Stimulated activated effector memory CD8-positive, alpha-beta T cell treated with anti-CD3 and anti-CD28 coated beads, Interleukin-12 subunit alpha, Interleukin-12 subunit beta, amount 100 ng/mL, for 72 hours (primary cell): ENCODE results near the gene PALLD.

Source experiments
- ATAC-seq: fragments of 150-1000 bp; cut with Tn5 transposase; 2 replicates; pipeline ENCODE4 v1.10.0; 2021
- DNase-seq, 2 donors: peaks; one replicate each; pipeline ENCODE4 v3.0.0; 2021 to 2022; ENCODE audit warnings: low spot score in 2 of 2
- H3K27ac Mint-ChIP-seq: one replicate; pipeline ENCODE4 v1.8.0; 2022; ENCODE audit warnings: mild to moderate bottlenecking, mixed read lengths
- H3K36me3 Mint-ChIP-seq: one replicate; pipeline ENCODE4 v1.8.0; 2022; ENCODE audit warnings: mild to moderate bottlenecking, mixed read lengths
- H3K4me1 Mint-ChIP-seq: one replicate; pipeline ENCODE4 v1.8.0; 2022; ENCODE audit warnings: mixed read lengths
- H3K4me3 Mint-ChIP-seq: one replicate; pipeline ENCODE4 v1.8.0; 2022; ENCODE audit warnings: mild to moderate bottlenecking, mixed read lengths
- H3K9me3 Mint-ChIP-seq: one replicate; pipeline ENCODE4 v1.8.0; 2022; ENCODE audit warnings: mixed read lengths

The PALLD gene

DNA sequence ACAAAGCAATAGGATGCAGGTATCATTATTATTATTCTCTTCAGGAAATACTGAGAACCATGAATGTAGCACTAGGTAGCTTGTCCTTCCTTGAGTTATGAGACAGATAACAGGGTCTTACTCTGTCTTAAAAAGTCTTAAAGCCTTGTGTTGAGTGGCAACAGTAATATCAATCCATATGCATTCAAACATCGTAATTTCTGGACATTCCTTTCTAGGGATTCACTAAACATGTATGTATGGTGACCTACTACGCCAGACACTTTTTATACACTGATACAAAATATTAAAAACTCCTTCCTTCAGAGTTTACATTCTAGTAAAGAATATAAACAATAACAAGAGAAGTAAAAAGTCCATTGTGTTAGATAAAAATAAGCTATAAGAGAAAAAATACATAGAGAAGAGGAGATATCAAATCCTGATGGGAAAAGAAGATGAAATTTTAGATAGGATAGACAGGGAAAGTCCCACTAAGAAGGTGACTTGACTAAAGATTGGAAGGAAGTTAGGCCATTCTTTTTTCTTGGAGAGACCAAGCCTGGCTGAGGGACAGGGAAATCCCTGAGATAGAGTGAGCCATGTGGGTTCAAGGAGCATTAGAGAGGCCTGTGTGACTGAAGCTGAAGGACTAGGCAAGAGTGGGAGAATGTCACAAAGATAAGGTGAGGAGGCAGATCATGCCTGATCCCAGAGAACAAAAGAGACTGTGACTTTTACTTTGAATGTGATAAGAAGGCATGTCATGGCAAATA is 11.5 kb upstream of the PALLD start:
- no peak for ATAC-seq
- Mint-ChIP-seq H3K4me3 (no peak overlapping the region), H3K9me3 (no peaks in the 10 kb centered on the region), H3K36me3 (peaks cover 3% of the 10 kb centered on the region), H3K4me1 (peaks cover 22% of the 10 kb centered on the region), H3K27ac (no peak overlapping the region)
- no peak for DNase-seq

- DNase-seq (no peak), ATAC-seq (peak; percentile 97)
- H3K36me3 Mint-ChIP-seq, result no peaks in the 10 kb centered on the region
- no peaks in the 10 kb centered on the region for H3K9me3 Mint-ChIP-seq
- H3K4me1 Mint-ChIP-seq, result peaks cover 12% of the 10 kb centered on the region
- H3K27ac Mint-ChIP-seq, result no peak overlapping the region
- no peak overlapping the region for H3K4me3 Mint-ChIP-seq
These were observed 10.0 kb upstream of the PALLD start for GRCh38 chr4:168486912-168487281.

DNA sequence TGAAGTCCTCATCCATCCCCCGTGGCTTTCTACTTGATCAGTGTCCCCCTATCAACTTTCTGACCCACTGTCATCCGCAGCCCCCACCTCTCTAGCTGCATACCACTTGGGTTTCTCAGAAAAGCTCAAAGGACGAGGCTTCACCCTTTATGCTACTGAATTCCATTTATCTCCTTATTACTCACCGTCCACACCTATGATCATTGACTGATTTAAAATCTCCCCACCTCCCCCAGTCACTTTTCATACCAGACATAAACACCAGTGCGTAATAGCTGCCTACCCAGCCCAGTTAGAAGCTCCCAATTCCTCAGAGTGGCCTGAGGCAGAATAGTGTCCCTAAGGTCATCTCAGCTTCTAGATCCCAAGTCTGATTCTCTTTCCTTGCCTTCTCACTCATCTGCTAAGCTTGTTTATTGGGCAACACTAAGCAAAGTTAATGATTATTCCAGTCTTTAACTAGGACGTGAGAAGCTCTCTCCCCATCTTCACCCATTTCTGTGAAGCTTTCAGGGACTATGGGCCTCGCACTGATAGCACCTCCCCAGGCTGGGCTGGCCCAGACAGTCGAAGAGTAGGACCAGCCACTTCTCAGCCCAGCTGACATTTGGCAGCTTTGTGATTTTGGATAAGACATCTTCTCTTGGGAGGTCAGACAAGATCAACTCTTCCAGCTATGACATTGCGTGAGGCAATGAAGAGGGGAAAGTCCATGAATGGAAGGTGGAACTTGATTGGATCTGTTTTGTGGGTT is 9.4 kb upstream of the PALLD start:
- Mint-ChIP-seq H3K4me1 (peaks cover 8% of the 10 kb centered on the region), H3K36me3 (no peaks in the 10 kb centered on the region), H3K4me3 (no peak overlapping the region), H3K27ac (no peak overlapping the region), H3K9me3 (no peaks in the 10 kb centered on the region)
- no peak for DNase-seq
- ATAC-seq, result peak; percentile 73

- Mint-ChIP-seq H3K4me3 (no peak overlapping the region), H3K27ac (no peak overlapping the region), H3K4me1 (peaks cover 8% of the 10 kb centered on the region), H3K9me3 (no peaks in the 10 kb centered on the region), H3K36me3 (no peaks in the 10 kb centered on the region)
- ATAC-seq (no peak), DNase-seq (no peak)
These were observed 8.0 kb upstream of the PALLD start for GRCh38 chr4:168488869-168489274.

- Mint-ChIP-seq H3K4me1 (peaks cover 8% of the 10 kb centered on the region), H3K36me3 (no peaks in the 10 kb centered on the region), H3K9me3 (no peaks in the 10 kb centered on the region), H3K4me3 (no peak overlapping the region), H3K27ac (no peak overlapping the region)
- ATAC-seq, result no peak
- no peak for DNase-seq
These were observed 7.2 kb upstream of the PALLD start for GRCh38 chr4:168489616-168490015.

GRCh38 chr4:168490711-168491110 is 6.1 kb upstream of the PALLD start:
- DNase-seq (no peak), ATAC-seq (no peak)
- Mint-ChIP-seq H3K4me1 (peaks cover 8% of the 10 kb centered on the region), H3K27ac (no peak overlapping the region), H3K9me3 (no peaks in the 10 kb centered on the region), H3K4me3 (no peak overlapping the region), H3K36me3 (no peaks in the 10 kb centered on the region)

GRCh38 chr4:168491563-168491962 is 5.3 kb upstream of the PALLD start:
- no peak for DNase-seq
- no peaks in the 10 kb centered on the region for H3K36me3 Mint-ChIP-seq
- peaks cover 8% of the 10 kb centered on the region for H3K4me1 Mint-ChIP-seq
- ATAC-seq, result no peak
- no peaks in the 10 kb centered on the region for H3K9me3 Mint-ChIP-seq
- H3K27ac Mint-ChIP-seq, result no peak overlapping the region
- H3K4me3 Mint-ChIP-seq, result no peak overlapping the region

DNA sequence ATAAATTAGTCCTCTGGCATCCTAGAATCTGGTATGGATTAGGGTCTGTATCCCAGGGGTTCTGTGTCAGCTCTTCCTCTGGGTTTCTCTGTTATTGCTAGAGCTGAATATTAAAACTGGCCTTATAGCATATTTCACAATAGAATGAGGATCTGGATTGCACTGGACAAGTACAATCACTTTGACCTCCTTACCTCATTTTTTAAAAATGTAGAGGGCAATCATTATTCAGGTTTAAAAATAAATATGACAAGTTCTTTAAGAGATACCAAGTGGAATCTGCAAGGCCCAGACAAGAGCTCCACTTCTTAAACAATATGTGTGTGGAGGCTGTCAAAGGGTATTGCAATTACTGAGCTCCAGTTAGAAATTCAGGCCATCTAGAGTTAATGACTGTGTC is 1.4 kb downstream of the PALLD start:
- Mint-ChIP-seq H3K4me1 (no peaks in the 10 kb centered on the region), H3K36me3 (no peaks in the 10 kb centered on the region), H3K27ac (no peak overlapping the region), H3K4me3 (no peak overlapping the region), H3K9me3 (no peaks in the 10 kb centered on the region)
- DNase-seq (no peak), ATAC-seq (no peak)

- Mint-ChIP-seq H3K4me3 (no peak overlapping the region), H3K36me3 (no peaks in the 10 kb centered on the region), H3K27ac (no peak overlapping the region), H3K9me3 (no peaks in the 10 kb centered on the region), H3K4me1 (no peaks in the 10 kb centered on the region)
- no peak for DNase-seq
- no peak for ATAC-seq
These were observed 2.4 kb downstream of the PALLD start for GRCh38 chr4:168499241-168499640.

DNA sequence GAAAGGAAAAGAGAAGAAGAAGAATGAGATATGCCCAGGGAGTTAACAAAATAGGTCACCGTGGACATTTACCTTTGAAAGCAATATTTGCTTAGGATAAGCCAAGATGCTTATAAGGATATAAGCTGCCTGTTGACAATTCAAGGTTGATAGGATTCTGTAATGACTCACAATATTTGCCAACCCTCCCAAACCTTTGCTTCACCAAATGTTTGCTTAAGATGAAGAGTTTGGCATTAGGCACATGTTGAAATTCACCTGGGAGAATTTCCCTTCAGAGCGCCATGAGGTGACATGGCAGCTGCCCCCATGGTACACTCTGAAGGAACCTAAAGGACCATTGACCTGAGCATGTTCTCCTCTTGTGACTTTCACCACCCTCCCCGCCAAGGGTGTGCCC is 4.6 kb downstream of the PALLD start:
- H3K4me1 Mint-ChIP-seq, result no peaks in the 10 kb centered on the region
- no peak overlapping the region for H3K27ac Mint-ChIP-seq
- no peak overlapping the region for H3K4me3 Mint-ChIP-seq
- no peak for ATAC-seq
- H3K9me3 Mint-ChIP-seq, result no peaks in the 10 kb centered on the region
- H3K36me3 Mint-ChIP-seq, result no peaks in the 10 kb centered on the region
- no peak for DNase-seq

DNA sequence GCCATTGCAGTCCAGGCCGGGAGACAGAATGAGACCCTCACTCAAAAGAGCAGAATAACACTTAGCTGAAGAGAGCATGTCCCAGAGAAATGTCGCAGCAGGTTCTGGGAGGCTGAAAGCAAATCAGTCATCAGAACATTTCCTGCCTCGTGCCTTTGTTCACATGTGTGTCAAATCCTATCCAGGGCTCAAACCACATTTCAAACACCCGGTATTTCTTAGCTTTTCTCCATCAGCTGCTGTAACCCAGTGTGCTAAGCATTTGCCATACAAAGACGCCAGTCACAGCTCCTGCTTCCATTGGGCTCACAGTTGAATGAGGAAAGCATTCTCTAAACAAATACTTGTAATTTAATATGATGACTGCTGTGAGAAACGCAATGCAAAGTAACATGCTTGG is 6.0 kb downstream of the PALLD start:
- no peak overlapping the region for H3K4me3 Mint-ChIP-seq
- H3K9me3 Mint-ChIP-seq, result no peaks in the 10 kb centered on the region
- H3K4me1 Mint-ChIP-seq, result no peaks in the 10 kb centered on the region
- H3K36me3 Mint-ChIP-seq, result no peaks in the 10 kb centered on the region
- DNase-seq, result no peak
- H3K27ac Mint-ChIP-seq, result no peak overlapping the region
- no peak for ATAC-seq

GRCh38 chr4:168503652-168504362 is 7.0 kb downstream of the PALLD start:
- DNase-seq, result no peak
- Mint-ChIP-seq H3K27ac (no peak overlapping the region), H3K9me3 (no peaks in the 10 kb centered on the region), H3K36me3 (no peaks in the 10 kb centered on the region), H3K4me1 (no peaks in the 10 kb centered on the region), H3K4me3 (no peak overlapping the region)
- no peak for ATAC-seq

- ATAC-seq, result no peak
- H3K4me3 Mint-ChIP-seq, result no peak overlapping the region
- H3K4me1 Mint-ChIP-seq, result no peaks in the 10 kb centered on the region
- H3K9me3 Mint-ChIP-seq, result no peaks in the 10 kb centered on the region
- no peak overlapping the region for H3K27ac Mint-ChIP-seq
- no peaks in the 10 kb centered on the region for H3K36me3 Mint-ChIP-seq
- no peak for DNase-seq
These were observed 7.7 kb downstream of the PALLD start for GRCh38 chr4:168504526-168504925.

DNA sequence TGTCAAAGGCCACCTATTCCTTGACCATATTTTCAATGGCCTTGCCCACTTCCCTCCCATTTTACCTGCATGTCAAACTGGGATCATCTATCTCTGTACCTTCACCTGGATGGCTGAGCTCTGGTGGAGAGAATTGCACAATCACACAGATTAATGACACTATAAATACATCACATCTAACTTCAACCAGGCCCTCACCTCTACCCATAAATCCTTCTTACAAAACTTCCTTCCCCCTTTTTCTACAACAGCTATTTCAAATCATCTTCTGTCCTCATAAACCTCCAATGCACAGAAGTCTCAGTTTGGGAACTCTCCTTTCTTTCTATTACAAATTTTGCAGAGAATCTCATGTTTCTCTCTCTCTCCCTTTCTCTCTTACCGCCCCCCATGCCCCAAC is 9.2 kb downstream of the PALLD start:
- H3K4me1 Mint-ChIP-seq, result no peaks in the 10 kb centered on the region
- ATAC-seq (no peak), DNase-seq (no peak)
- no peak overlapping the region for H3K27ac Mint-ChIP-seq
- no peaks in the 10 kb centered on the region for H3K9me3 Mint-ChIP-seq
- H3K36me3 Mint-ChIP-seq, result no peaks in the 10 kb centered on the region
- H3K4me3 Mint-ChIP-seq, result no peak overlapping the region

DNA sequence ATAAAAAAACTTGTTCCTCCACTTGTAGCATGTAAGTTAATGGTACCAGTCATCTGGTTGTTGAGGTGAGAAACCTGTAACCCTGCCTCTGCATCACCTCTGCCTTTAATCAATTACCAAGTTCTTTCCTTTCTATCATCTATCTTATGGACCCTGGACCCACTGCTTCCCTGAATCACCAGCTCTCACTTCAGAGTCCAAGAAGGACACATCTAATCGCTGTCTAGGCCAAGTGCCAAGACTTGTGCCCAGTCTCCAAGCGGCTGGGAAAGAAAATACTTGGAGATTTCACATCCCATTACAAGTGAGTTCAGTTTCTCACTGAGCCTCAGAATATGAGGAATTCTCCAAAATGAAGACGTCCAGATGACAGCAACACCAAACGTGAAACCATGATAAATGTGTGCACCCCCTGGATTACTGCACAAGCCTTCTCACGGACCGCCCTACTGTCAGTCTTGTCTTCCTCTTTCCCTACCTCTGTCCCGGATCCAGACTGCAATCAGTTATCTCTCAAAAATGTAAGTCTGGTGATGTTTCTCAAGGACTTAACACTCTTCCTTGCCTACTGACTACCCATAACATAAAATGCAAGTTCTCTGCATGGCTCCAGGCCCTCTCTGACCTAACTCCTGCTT is 10.4 kb downstream of the PALLD start:
- H3K4me3 Mint-ChIP-seq, result no peak overlapping the region
- H3K36me3 Mint-ChIP-seq, result no peaks in the 10 kb centered on the region
- ATAC-seq (no peak), DNase-seq (no peak)
- H3K4me1 Mint-ChIP-seq, result peaks cover 9% of the 10 kb centered on the region
- no peak overlapping the region for H3K27ac Mint-ChIP-seq
- H3K9me3 Mint-ChIP-seq, result no peaks in the 10 kb centered on the region
